Measurements from ENCODE around the gene DHPS.

- TF ChIP-seq CTCF (IDR thresholded peaks at IDR 0.05) = no peak
- TF ChIP-seq POLR2A (IDR thresholded peaks at IDR 0.05) = no peak
These were observed 43.0 kb downstream of the DHPS start for GRCh38 chr19:12638611-12639182.

Data from breast epithelium (tissue), 3 donors.